GM20000 (cell line): Measurements from ENCODE around the gene C1QL2.

ENCODE experiments used
- DNase-seq: peaks from one replicate; pipeline ENCODE4 v3.0.0; 2012; ENCODE audit warnings: low spot score
- CTCF ChIP-seq: IDR thresholded peaks from 2 replicates; pipeline ENCODE4 v1.5.1; 2012; ENCODE audit warnings: mild to moderate bottlenecking, control low read depth; ENCODE audit errors: extremely low read depth, missing control alignments

The C1QL2 gene

GRCh38 chr2:119158563-119159347, at the start of gene C1QL2:
Gene C1QL2 (minus strand): TSS chr2:119158751. CDS start chr2:119158269, 482 bp downstream.
- no peak for DNase-seq
- no peak for TF ChIP-seq CTCF

DNA sequence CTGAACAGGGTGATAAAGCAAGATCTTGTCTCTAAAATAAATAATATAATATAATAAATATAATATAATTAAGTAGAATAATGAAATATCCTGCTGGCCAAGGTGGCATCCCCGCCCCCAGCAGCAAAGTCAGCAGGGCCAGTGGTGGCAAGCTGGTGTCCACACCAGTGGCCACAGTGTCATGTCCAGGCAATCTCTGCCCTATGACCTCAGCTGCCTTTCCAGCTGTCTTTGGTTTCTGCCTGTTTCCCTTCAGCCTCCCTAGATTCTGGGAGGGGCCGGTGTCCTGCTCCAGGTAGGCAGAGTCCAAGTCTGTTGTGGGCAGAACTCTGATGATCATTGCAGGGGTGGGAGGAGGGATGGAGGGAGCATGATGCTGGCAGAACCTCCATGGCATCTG, 48.9 kb upstream of the C1QL2 start:
- TF ChIP-seq CTCF: no peak
- DNase-seq: no peak

DNA sequence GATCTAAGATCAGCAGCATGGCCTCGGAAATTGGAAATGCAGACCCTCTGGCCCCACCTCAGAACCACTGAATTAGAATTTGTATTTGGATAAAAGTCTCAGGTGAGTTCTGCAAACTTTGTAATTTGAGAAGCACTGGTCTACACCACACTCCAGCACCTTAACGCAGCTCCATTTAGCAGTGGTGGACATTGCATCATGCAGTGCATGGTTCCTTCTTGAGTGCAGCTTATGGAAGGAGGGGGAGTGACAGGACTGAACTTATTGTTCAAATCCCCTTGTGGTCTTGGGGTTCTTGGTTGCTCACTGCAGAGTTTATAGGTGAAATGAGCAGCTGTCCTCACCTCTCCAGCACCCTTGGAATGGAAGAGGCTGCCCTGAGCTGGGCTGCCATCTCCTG, 47.6 kb upstream of the C1QL2 start:
- TF ChIP-seq CTCF: no peak
- no peak for DNase-seq

DNA sequence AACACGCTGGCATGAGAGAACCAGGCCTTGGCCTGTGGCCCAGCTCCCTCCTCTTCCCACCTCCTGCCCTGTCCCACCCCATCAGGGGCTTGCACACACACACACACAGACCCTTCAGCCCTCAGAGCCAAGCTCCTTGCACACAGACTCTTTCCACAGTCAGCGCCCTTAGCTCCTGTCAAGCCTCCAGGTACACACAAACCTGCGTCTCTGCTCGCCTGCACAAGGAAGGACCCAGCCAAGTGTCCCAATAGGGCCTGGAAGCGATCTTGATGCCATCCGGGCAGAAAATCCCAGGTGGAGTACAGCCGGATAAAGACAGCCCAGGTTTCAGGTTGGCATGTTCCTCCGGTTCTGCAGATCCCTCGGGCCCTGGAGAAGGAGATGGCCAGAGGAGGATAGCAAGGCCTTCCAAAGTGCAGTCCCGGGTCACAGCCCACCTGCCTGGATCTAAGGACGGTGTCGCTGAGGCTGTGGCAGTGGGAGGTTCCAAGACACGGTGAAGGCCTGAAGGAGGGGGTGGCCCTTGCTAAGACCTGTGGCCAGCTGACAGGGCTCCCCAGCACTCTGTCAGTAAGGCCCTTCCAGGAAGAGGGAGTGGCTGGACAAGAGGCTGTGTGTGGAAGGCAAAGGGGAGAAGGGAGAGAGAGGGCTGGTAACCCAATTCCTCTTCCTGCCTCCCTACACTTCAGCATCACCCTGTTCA, 46.6 kb upstream of the C1QL2 start:
- TF ChIP-seq CTCF: no peak
- DNase-seq: no peak

GRCh38 chr2:119204525-119204924, 46.0 kb upstream of the C1QL2 start:
- no peak for DNase-seq

GRCh38 chr2:119202610-119203310, 44.2 kb upstream of the C1QL2 start:
- DNase-seq: no peak
- TF ChIP-seq CTCF: no peak

More at GRCh38 chr2:119204525-119204924, 46.0 kb upstream of the C1QL2 start:
- TF ChIP-seq CTCF: no peak

DNA sequence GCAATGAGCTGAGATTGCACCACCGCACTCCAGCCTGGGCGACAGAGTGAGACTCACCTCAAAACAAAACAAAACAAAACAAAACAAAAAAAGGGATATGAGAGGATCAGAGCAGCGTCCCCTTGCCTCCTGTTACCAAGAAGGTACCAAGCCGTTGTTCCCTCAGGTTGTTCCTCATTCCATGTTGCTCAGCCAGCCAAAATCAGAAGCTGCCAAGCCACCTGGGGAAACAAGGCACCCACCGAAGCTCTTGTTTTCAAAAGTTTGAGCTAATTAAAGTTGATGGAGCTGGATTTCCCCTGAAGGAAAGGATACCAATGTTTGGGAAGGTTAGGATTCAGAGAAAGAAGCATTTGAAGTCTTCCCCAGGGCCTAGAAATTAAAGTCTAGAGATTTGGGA, 43.3 kb upstream of the C1QL2 start:
- no peak for TF ChIP-seq CTCF
- no peak for DNase-seq
